Jurkat, Clone E6-1 (cell line): ENCODE data around the gene ZNF638.

ENCODE experiments used
- DNase-seq: peaks from one replicate; pipeline ENCODE4 v3.0.0-alpha.2; 2011; ENCODE audit warnings: low read depth, low spot score
- H3K4me3 ChIP-seq: 2 replicates; pipeline ENCODE4 v1.5.1; 2011; ENCODE audit warnings: mild to moderate bottlenecking, low read length, control low read depth, moderate library complexity

The ZNF638 gene

DNA sequence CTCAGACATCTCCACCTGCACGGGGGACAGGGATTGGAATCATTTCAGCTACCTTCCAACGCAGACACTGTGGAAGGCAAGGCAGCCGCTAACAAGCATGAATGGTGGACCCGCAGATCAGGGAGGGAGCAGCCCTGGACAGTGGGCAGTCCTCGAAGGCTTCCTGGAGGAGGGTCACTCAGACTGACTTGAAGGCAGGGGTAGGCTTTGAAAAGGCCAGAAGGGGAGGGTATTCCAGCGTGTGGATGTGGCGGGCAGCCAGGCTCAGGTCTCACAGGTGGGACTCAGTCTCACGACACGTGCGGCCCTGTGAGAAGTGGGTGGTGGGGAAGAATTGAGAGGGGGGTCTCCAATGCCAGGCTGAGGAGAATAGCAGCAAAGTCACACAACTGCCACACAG is 151.7 kb downstream of the ZNF638 start:
- DNase-seq = no peak
- no peak overlapping the region for H3K4me3 ChIP-seq

DNA sequence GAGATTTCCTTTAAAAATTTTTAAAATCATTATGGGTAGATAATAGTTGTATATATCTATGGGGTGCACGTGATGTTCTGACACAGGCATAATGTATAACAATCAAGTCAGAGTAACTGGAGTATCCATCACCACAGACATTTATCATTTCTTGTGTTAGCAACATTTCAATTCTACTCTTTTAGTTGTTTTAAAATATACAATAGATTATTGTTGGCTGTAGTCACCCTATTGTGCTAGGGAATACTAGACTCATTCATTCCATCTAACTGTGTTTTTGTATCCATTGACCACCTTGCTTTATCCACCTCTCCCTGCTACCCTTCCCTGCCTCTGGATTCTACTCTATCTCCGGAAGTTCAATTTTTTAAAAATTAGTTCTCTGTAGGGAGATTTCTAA is 152.8 kb downstream of the ZNF638 start:
- H3K4me3 ChIP-seq = no peak overlapping the region
- DNase-seq = no peak
